ENCODE measurements around the gene FAM204A. TPM values are rescaled to one million over a fixed set of nuclear protein-coding genes. Genes with fewer than 3 reads are reported as not detected.

FAM204A gene
- total RNA-seq, 4 donors from 2014 or later = 58.6 to 78.7 (median 69.3) TPM

DNA sequence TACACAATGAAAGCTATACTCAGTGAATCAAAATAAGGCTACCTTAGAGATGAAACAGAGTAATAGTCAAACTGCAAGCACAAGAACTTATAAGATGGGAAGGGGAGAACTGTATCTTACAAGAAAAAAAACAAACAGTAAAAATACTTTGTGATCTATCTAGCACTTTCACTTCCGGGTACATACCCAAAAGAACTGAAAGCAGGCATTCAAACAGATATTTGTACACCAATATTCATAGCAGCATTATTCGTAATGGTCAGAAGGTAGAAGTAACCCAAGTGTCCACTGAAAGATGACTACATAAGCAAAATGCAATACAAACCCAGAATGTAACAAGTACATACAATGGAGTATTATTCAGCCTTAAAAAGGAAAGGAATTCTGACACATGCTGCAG lies 18.0 kb downstream of the FAM204A start:
- no peak for DNase-seq (ENCODE audit: extremely low spot score)
- TF ChIP-seq POLR2A (IDR thresholded peaks at IDR 0.05; ENCODE audit: low read depth) (no peak), CTCF (IDR thresholded peaks at IDR 0.05) (no peak), EP300 (IDR thresholded peaks at IDR 0.05) (no peak), POLR2AphosphoS5 (IDR thresholded peaks at IDR 0.05) (no peak)
- Histone ChIP-seq H3K36me3 (peaks cover 30 to 64% (median 50%) of the 10 kb centered on the region in 4 donors), H3K9me3 (no peaks in the 10 kb centered on the region), H3K27ac (replicated peaks in 1 of 4) (no peak overlapping the region), H3K27me3 (no peaks in the 10 kb centered on the region), H3K4me1 (peaks cover 12 to 21% (median 14%) of the 10 kb centered on the region in 4 donors), H3K4me3 (no peak overlapping the region)
- intact Hi-C loops (cut with DNase I) = no loop called here
- WGBS = 92% methylated on average over 2 of the region's 2 CpGs

GRCh38 chr10:118321724-118322575 lies 20.2 kb downstream of the FAM204A start:
- Histone ChIP-seq H3K27ac (replicated peaks in 1 of 4) (peak overlapping the region; percentile 13 to 55 (median 46)), H3K27me3 (no peaks in the 10 kb centered on the region), H3K4me1 (peaks cover 12 to 21% (median 14%) of the 10 kb centered on the region in 4 donors), H3K36me3 (peaks cover 26 to 46% (median 34%) of the 10 kb centered on the region in 4 donors), H3K4me3 (no peak overlapping the region), H3K9me3 (no peaks in the 10 kb centered on the region)
- intact Hi-C loops (cut with DNase I) = no loop called here
- WGBS = 63% methylated on average over 6 of the region's 6 CpGs
- TF ChIP-seq POLR2AphosphoS5 (IDR thresholded peaks at IDR 0.05) = no peak
- TF ChIP-seq POLR2A (IDR thresholded peaks at IDR 0.05; ENCODE audit: low read depth) = no peak
- no peak for TF ChIP-seq CTCF (IDR thresholded peaks at IDR 0.05)
- TF ChIP-seq EP300 (IDR thresholded peaks at IDR 0.05) = no peak
- DNase-seq (ENCODE audit: extremely low spot score) = no peak

GRCh38 chr10:118315629-118316028 lies 26.5 kb downstream of the FAM204A start:
- Histone ChIP-seq H3K4me1 (no peaks in the 10 kb centered on the region), H3K9me3 (no peaks in the 10 kb centered on the region), H3K27me3 (no peaks in the 10 kb centered on the region), H3K36me3 (peaks cover 0 to 42% (median 20%) of the 10 kb centered on the region in 4 donors), H3K27ac (replicated peaks in 1 of 4) (no peak overlapping the region), H3K4me3 (no peak overlapping the region)
- TF ChIP-seq POLR2A (IDR thresholded peaks at IDR 0.05; ENCODE audit: low read depth) (no peak), POLR2AphosphoS5 (IDR thresholded peaks at IDR 0.05) (no peak), CTCF (IDR thresholded peaks at IDR 0.05) (no peak), EP300 (IDR thresholded peaks at IDR 0.05) (no peak)
- WGBS = 84% methylated on average over 6 of the region's 6 CpGs
- DNase-seq (ENCODE audit: extremely low spot score) = no peak
- intact Hi-C loops (cut with DNase I) = no loop called here

DNA sequence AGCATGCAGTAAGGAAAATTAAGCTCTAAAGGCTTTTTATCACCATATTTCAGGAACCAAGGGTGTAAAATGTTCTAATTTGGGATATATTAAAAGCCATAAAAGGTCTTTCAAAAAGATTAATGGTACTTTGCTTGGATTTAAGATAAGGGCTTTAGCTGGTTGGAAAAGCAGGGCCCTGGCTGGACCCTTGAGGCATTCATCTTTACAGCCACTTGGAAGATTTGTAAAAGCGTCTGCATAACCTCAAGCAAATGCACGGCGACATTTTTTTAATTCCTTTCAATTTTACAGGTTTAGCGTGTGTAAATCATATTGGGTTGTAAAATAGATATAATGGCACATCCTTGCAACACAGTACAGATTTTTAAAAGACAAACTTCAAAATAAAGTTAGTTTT lies 27.2 kb downstream of the FAM204A start:
- WGBS = 91% methylated on average over 4 of the region's 4 CpGs
- H3K36me3 ChIP-seq = peaks cover 0 to 50% (median 22%) of the 10 kb centered on the region in 4 donors
- no peaks in the 10 kb centered on the region for H3K27me3 ChIP-seq
- no peaks in the 10 kb centered on the region for H3K9me3 ChIP-seq
- intact Hi-C loops (cut with DNase I) = no loop called here
- no peak for DNase-seq (ENCODE audit: extremely low spot score)
- H3K4me3 ChIP-seq = no peak overlapping the region
- H3K27ac ChIP-seq (replicated peaks in 1 of 4) = no peak overlapping the region
- H3K4me1 ChIP-seq = peaks cover 0 to 3% (median 1%) of the 10 kb centered on the region in 4 donors
- no peak for TF ChIP-seq EP300 (IDR thresholded peaks at IDR 0.05)
- TF ChIP-seq CTCF (IDR thresholded peaks at IDR 0.05) = no peak
